Renal pelvis (tissue), 4 donors: Measurements from ENCODE around the gene TRMT61A. TPM values are rescaled to one million over a fixed set of nuclear protein-coding genes. Genes with fewer than 3 reads are reported as not detected.
"Not testable (repeated sequence)": the region's sequence is repeated elsewhere in the genome, so short reads cannot be mapped to it uniquely, and the experiment has no call there.

Experiments
- DNase-seq: peaks from one replicate; pipeline ENCODE4 v3.0.0-alpha.2; 2013
- polyA plus RNA-seq, 3 donors: library from polyadenylated mRNA; unstranded; fragments of 120-200 nt; gene quantifications; one replicate each; pipeline ENCODE4 v1.2.1, GENCODE V29; 2013; ENCODE audit not compliant: insufficient read length in 3 of 3

TRMT61A gene
- polyA plus RNA-seq, 3 donors = 8.9 to 10.5 (median 9.1) TPM

DNA sequence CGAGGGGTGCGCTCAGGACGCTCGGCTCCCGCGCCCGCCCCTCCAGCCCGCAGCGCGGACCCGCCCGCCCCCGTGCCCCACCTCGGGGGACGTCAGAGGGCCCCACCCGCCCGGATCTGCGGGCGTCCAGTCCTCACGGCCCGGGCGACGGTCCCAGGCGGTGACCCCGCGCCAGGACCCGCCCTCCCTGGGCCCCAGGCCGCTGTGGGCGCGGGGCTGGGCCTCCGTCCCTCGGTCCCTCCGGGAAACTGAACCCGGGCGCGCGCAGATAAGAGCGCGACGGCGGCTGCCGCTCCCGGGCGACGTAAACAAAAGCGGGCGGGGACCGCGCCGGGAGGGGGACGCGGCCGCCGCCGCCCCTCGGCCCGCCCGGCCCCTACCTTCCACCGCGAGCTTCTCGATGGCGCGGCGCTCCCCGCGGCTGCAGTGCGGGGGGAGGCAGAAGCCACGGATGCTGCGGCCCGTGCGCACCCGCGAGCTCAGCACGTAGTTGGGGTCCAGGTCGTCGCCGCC lies 7.5 kb upstream of the TRMT61A start:
- no peak for DNase-seq

DNA sequence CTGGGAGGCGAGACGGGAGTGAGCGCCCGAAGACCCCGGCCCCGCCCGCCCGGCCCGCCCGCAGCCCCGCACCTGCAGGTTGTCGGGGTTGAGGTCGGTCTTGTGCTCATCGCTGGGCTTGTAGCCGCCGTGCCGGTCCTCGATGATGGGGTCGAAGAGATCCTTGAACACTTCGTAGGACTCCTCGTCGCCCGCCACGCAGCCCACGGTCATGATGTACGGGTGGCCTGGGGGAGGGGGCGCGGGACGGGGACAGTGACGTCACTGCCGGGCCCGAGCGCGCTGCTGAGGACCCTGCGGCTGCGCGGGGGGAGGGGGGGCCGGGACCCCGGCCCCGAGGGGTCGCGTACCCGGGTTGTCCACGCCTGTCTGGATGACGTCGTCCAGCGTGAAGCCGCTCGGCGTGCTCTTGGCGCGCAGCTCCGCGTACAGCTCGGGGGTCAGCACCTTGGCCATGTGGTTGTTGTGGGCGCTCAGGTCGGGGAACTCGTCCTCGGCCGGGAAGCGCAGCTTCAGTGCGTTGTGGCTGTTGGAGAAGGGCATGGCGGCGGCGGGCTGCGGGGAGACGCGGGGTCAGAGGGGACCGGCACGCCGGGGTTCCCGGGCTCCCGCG lies 6.9 kb upstream of the TRMT61A start:
- DNase-seq = no peak

DNA sequence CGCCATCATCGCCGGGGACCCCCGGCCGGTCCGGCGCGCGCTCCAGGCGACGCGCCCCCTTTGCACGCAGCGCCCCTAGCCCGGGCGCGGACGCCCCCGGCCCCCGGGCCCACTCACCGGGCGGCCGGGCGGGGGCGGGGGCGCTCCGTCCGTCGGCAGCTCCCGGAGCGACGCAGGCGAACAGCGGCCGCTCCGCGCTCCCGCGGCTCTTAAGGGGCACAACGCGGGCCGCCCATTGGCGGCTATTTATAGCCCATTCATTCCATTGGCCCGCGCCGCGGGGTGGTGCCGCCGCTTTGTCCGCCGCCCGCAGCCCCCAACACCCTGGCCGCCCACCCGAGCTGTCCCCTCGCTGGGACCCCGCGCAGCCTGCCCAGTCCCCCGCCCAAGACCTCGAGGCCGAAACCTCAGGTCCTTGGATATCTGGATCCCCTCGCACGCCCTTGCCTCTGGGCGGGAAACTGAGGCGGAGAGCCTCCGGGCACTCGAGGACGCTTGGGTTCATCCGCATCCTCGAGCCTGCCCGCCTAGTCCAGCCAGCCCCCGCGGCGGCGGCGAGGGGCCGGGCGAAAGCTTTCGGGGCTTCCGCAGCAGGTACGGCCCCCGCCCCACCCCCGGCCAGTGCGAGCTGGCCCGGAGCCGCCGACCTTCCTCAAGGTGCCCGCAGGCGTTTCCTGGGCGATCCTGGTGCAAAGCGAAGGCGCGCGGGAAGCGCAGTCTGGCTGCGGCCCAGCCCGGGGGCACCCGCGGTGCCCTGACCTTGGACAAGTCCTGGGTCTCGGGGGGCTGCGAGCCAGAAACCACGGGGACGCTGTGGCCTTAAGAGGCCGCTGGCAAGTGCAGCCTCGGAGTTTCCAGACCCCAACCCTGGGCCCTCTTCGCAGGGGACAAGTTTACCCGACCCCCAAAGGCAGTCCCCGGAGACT lies 6.1 kb upstream of the TRMT61A start, which contains the start of gene CKB:
CKB (minus strand) TSS at position 182 of the 926 bp plus-strand sequence. CDS start 337 bp downstream, outside the sequence.
- no peak for DNase-seq

GRCh38 chr14:103523575-103523954 lies 5.4 kb upstream of the TRMT61A start:
- DNase-seq = no peak

DNA sequence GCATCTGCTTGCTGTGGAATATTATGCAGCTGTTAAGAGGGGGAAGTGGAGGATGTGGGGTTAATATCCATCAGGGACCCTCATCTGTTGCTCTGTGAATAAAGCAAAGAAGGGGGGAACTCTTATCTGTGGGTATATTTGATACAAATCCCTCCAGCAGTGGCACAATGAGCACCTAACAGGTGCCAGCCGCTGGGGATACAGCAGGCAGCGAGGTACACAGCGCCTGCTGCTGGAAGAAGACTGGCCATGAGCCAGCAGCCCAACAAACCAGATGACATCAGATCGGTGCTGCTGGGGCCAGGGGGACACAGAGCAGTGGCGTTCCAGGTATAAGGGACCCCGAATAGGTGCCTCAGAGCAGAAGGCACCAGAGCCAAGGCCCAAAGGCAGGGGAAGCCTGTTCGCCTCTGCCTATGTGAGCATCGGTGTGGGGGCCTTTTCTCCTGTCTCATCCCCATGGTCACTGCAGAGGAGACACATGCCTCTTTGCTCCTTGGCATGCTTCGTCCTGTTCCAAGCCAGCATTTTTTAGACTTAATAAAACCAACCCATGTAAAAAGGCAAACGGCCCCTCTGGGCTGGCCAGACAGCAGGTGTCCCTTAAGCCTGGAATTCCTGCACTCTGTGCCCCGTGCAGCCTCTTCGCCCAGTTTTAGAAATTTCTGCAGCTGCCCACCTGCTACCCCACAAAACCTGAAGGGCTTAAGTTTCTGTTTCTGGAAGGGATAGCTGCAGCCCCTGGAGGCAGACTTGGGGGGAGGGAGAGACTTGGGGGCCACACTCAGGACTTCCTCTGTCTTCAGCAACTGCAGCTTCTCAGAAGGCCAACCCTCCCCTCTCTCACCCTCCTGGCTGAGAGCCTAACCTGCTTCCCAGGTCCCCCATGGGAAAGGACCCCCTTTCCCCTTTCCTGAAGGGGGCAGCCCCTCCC lies 4.7 kb upstream of the TRMT61A start:
- no peak for DNase-seq

DNA sequence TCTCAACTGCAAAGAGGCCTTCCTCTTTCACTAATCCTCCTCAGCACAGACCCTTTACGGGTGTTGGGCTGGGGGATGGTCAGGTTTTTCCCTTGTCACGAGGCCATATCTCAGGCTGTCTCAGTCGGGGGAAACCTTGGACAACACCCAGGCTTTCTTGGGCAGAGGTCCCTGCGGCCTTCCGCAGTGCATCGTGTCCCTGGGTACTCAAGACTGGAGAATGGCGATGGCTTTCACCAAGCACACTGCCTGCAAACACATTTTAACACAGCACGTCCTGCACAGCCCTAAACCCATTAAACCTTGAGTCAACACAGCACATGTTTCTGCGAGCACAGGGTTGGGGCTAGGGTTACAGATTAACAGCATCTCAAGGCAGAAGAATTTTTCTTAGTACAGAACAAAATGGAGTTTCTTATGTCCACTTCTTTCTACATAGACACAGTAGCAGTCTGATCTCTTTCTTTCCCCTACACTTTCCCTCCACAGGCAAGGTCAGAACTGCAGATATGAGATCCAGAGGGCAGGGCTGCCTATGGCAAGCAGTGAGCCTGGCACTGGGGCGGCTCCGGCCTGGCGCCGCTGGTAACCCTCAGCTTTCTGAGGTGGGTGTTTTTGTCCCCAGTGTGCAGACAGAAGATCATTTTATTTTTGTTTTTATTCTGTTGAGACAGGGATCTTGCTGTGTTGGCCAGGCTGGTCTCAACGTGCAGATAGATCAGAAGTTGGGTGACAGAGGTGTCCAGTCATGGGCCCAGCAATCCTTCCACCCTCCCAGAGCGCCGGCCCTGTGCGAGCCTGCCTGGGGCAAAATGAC lies 3.4 kb upstream of the TRMT61A start:
- DNase-seq = not testable (repeated sequence)

GRCh38 chr14:103526247-103526913 lies 2.6 kb upstream of the TRMT61A start:
- DNase-seq = no peak

GRCh38 chr14:103526914-103527248 lies 2.1 kb upstream of the TRMT61A start:
- no peak for DNase-seq

DNA sequence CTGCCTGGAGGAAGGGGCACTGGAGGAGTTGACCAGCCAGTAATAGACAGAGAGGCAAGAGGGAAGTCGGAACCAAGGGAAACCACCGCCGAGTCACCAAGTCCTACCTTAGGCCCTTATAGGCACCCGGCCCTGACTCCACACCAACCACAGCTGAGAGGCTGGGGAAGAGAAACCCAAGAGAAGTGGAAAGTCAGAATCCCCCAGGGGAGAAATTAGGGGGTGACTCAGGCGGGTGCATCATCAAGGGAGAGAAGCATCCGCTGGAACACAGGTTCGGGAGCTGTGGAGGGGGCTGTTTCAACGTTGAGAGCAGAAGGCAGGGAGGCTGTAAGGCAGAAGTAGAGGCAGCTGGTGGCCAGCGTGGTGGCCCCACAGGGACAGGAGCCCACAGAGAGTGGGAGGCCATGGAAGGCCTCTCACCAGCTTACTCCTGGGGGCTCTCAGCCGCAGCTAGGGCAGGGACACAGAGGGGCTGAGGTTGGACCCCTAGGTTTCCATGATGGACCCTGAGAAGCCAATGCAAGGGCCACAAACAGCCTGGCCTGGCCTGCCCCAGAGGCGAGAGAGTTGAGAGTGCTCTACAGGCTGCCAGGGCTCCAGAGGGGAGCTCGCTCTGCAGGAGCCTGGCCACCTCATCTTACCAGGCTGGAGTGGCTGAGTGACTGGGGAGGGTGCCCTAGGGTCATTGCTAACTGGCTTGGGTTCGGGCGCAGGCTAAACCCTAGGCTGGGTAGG lies 1.4 kb upstream of the TRMT61A start:
- no peak for DNase-seq

DNA sequence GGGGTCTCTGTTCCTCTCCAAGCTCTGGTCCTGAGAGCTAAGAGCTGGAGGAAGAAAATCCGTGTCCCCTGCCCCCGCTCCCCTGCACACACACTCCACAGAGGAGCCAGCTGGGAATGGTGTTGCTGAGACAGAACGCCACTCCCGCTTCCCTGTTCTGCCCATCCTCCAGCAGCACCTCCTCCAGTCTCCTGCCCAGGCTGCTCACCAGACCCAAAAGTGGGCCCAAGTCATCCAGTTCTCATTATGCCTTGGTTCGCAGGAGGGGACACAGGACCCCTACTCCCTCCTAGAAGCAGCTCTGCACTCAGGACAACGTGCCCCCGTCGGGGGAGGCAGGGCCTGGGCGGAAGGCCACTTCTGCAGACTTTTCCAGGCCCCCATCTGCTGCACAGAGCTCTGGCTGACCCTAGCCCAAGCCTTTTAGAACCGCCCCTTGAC lies 830 bp upstream of the TRMT61A start:
- DNase-seq = no peak

GRCh38 chr14:103529383-103530365 lies 678 bp downstream of the TRMT61A start:
- no peak for DNase-seq

DNA sequence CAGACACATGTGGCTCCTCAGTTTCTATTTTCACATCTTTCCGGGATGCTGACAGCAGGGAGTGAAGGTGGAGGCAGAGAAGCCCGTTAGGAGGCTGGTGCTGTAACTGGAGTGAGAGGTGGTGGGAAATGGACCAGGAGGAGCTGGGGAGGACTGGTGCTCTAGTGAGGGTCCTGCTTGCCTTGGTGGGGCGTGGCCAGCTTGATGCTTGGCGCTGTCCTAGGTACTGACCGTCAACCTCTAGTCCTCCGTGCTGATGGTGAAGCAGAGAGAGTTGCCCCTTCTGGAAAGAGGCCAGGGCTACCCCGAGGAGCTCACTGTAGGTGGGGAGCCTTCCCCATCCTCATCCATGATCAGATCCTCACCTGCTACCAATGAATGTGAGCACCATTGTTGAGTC lies 1.4 kb downstream of the TRMT61A start:
- no peak for DNase-seq

DNA sequence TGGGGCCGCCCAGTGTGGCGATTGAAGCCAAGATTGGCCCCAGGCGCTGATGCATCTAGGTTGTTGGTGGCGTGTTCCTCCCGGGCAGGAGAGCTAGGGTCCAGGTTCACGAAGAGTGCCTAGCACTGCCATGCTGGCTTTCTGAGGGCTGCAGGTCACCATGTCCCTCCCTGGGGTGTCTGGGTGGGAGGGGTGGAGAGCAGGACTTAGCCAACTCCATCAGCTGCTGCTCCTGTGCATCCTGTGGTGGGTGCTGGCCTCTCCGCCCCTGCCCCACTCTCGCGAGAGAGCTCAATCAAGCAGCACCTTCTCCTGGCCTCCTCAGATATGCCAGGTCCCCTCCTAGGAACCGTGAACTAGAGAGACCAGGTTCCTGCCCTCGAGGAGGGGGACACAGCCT lies 1.8 kb downstream of the TRMT61A start:
- no peak for DNase-seq

- no peak for DNase-seq
These were observed 2.6 kb downstream of the TRMT61A start for GRCh38 chr14:103531421-103532215.

DNA sequence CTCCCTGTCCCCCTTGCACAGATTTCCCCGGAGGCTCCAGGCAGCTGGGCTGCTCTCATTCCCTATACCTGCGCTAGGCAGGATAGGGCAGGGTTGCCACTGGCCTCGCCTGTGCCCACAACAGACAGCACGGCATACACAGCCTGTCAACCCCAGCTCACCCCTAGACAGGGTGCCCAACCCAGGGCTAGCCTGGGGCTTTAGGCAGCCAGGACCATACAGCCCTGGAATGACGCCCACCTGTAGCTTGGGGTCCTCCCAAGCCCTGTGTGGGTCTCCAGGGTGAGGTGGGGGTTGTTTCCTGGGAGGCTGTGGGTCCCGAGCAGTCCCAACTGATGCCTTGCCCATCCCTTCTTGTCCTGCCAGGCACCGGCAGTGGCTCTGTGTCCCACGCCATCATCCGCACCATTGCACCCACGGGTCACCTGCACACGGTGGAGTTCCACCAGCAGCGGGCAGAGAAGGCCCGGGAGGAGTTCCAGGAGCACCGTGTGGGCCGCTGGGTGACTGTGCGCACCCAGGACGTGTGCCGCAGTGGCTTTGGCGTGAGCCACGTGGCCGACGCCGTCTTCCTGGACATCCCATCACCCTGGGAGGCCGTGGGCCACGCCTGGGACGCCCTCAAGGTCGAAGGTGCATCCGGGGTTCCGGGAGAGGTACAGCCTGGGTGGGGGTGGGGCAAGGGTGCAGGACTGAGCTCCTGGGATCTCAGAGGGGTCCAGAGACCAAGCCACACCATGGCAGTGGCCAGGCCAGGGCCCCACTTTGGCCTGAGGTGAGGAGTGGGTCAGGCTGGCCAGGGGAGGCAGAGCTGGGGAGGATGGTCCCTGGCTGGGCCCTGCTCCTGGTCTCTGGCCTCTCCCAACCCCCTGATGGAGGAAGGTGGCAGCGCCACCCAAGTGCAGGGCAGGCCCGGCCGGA lies 3.5 kb downstream of the TRMT61A start:
- no peak for DNase-seq
